HG02798 (cell line): ENCODE data around the gene FOXG1.

Experiments used
- ATAC-seq: cut with Tn5 transposase; IDR thresholded peaks from one replicate; pipeline ENCODE4 v1.9.1; 2021; ENCODE audit warnings: mild to moderate bottlenecking; ENCODE audit not compliant: unreplicated experiment, poor library complexity

Gene FOXG1

GRCh38 chr14:28766469-28766955 lies at the start of gene FOXG1:
TSS of gene FOXG1 (plus strand) at chr14:28766787. CDS start at chr14:28767280, 493 bp downstream.
- no peak for ATAC-seq

- ATAC-seq: no peak
These were observed 47.5 kb upstream of the FOXG1 start for GRCh38 chr14:28719130-28719529.

- no peak for ATAC-seq
These were observed 35.2 kb upstream of the FOXG1 start for GRCh38 chr14:28731358-28731757.

- ATAC-seq: no peak
These were observed 24.3 kb upstream of the FOXG1 start for GRCh38 chr14:28742171-28742846.

GRCh38 chr14:28744126-28744525 lies 22.5 kb upstream of the FOXG1 start:
- no peak for ATAC-seq

- no peak for ATAC-seq
These were observed 21.4 kb upstream of the FOXG1 start for GRCh38 chr14:28745176-28745575.

GRCh38 chr14:28746247-28746646 lies 20.3 kb upstream of the FOXG1 start:
- no peak for ATAC-seq

GRCh38 chr14:28751467-28752058 lies 15.0 kb upstream of the FOXG1 start:
- peak; percentile 58 for ATAC-seq

- no peak for ATAC-seq
These were observed 12.2 kb upstream of the FOXG1 start for GRCh38 chr14:28754209-28754985.

GRCh38 chr14:28755198-28755815 lies 11.3 kb upstream of the FOXG1 start:
- ATAC-seq: no peak

- no peak for ATAC-seq
These were observed 10.7 kb upstream of the FOXG1 start for GRCh38 chr14:28755884-28756268.

GRCh38 chr14:28756269-28756883 lies 10.2 kb upstream of the FOXG1 start:
- ATAC-seq: no peak

- no peak for ATAC-seq
These were observed 9.6 kb upstream of the FOXG1 start for GRCh38 chr14:28756884-28757570.

GRCh38 chr14:28757786-28758185 lies 8.8 kb upstream of the FOXG1 start:
- no peak for ATAC-seq

- ATAC-seq: no peak
These were observed 8.2 kb upstream of the FOXG1 start for GRCh38 chr14:28758253-28758884.

- no peak for ATAC-seq
These were observed 7.5 kb upstream of the FOXG1 start for GRCh38 chr14:28758885-28759652.

- ATAC-seq: no peak
These were observed 6.8 kb upstream of the FOXG1 start for GRCh38 chr14:28759653-28760313.

- no peak for ATAC-seq
These were observed 6.1 kb upstream of the FOXG1 start for GRCh38 chr14:28760431-28760996.
